ENCODE measurements around the gene RACK1. TPM values are rescaled to one million over a fixed set of nuclear protein-coding genes. Genes with fewer than 3 reads are reported as not detected.
"Not testable (repeated sequence)": the region's sequence is repeated elsewhere in the genome, so short reads cannot be mapped to it uniquely, and the experiment has no call there.

The RACK1 gene
- total and polyA plus RNA-seq, 2 of the 4 experiments (the other 2 are of a cell fraction) = 4,263 to 9,350 TPM

DNA sequence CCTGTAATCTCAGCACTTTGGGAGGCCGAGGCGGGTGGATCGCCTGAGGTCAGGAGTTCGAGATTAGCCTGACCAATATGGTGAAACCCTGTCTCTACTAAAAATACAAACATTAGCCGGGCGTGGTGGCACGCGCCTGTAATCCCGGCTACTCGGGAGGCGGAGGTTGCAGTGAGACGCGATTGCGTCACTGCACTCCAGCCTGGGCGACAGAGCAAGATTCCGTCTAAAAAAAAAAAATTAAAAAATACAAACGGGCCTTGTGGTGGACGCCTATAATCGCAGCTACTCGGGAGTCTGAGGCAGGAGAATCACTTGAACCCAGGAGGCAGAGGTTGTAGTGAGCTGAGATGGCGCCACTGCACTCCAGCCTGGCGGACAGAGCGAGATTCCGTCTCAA, 34.7 kb downstream of the RACK1 start:
- intact Hi-C loops (cut with micrococcal nuclease); H2AK5ac ChIP-seq (ENCODE audit: low read depth, low read length): not testable (repeated sequence)

More for the DNA sequence above, 34.7 kb downstream of the RACK1 start:
- H2BK120ac ChIP-seq (ENCODE audit: low read depth, low read length); in situ Hi-C loops (cut with MboI; ENCODE audit: low sequenced_read_pairs); CTCF ChIA-PET; H4K91ac ChIP-seq (ENCODE audit: insufficient read depth, low read depth, low read length); H3K79me1 ChIP-seq (ENCODE audit: low read depth in 1 of 2, low read length in 2 of 2); DNase-seq; H2AFZ ChIP-seq (replicated peaks; ENCODE audit: low read length, poor library complexity); H4K20me1 ChIP-seq (ENCODE audit: insufficient read depth, low read length); H3K36me3 ChIP-seq (ENCODE audit: control insufficient read depth, insufficient read depth, low read length); POLR2A ChIA-PET (ENCODE audit: unreplicated experiment); H2BK5ac ChIP-seq (ENCODE audit: low read depth, low read length, poor library complexity, severe bottlenecking); ATAC-seq (ENCODE audit: low read depth); H3K18ac ChIP-seq (ENCODE audit: low read depth, low read length); H3K27ac ChIP-seq (ENCODE audit: insufficient read depth, low read length); H3K4me2 ChIP-seq (ENCODE audit: low read depth, low read length); H4K5ac ChIP-seq (ENCODE audit: low read depth, low read length); H3K23ac ChIP-seq (ENCODE audit: low read depth, low read length); H3K9me3 ChIP-seq (ENCODE audit: control insufficient read depth, insufficient read depth, low read length); H4K8ac ChIP-seq (ENCODE audit: low read depth in 2 of 2, low read length in 2 of 2); H3K56ac ChIP-seq (ENCODE audit: extremely low read depth, insufficient read depth, low read length); H2BK15ac ChIP-seq (ENCODE audit: low read depth, low read length); H3K4me3 ChIP-seq (ENCODE audit: insufficient read depth, low read depth, low read length); H3K4me1 ChIP-seq (ENCODE audit: control insufficient read depth, insufficient read depth, low read length); H2AK9ac ChIP-seq (replicated peaks; ENCODE audit: low read depth, low read length, poor library complexity); H3K9me1 ChIP-seq (ENCODE audit: insufficient read depth, low read length); dilution Hi-C loops (cut with HindIII; ENCODE audit: low sequenced_read_pairs, unreplicated experiment); H3K14ac ChIP-seq (replicated peaks; ENCODE audit: low read depth, low read length); BruUV-seq (replicated peaks); H2BK20ac ChIP-seq (ENCODE audit: low read depth, low read length); H3K9ac ChIP-seq (ENCODE audit: low read depth, low read length); H3K27me3 ChIP-seq (ENCODE audit: control insufficient read depth, insufficient read depth, low read length); H3K4ac ChIP-seq (ENCODE audit: low read depth, low read length): not testable (repeated sequence)
- WGBS, 2 experiments (ENCODE audit: extremely low coverage in 2 of 2, insufficient read length in 1 of 2) = 94% methylated on average over 8 of the region's 24 CpGs; no CpG with 5 or more reads in 1 of the 2 experiments
